IMR-90 (cell line): ENCODE measurements around the gene FNDC3A. TPM values are rescaled to one million over a fixed set of nuclear protein-coding genes. Genes with fewer than 3 reads are reported as not detected.

Experiments
- BHLHE40 ChIP-seq: fragments of 150-350 bp; IDR thresholded peaks from 2 replicates; pipeline ENCODE4 v1.6.1; 2016; ENCODE audit warnings: mild to moderate bottlenecking, low read depth, low read length
- microRNA-seq, 2 experiments: library from miRNA; stranded (forward) in 1 of 2; unstranded in 1 of 2; fragments of 10-50 nt in 1 of 2; fragments of <30 nt in 1 of 2; gene quantifications in 1 of 2; microRNA quantifications in 1 of 2; one replicate each; pipeline versions ENCODE3 to v1.1.0; 2013 to 2020; ENCODE audit not compliant: insufficient read depth in 1 of 2, insufficient read length in 1 of 2, unreplicated experiment in 1 of 2
- polyA plus RNA-seq, 3 experiments: library from polyadenylated mRNA; depleted of rRNA; stranded (reverse); fragments of >200 nt; gene quantifications; 2 replicates each; pipeline ENCODE4 v1.2.3, GENCODE V29; 2012; ENCODE audit warnings: low replicate concordance in 1 of 3
- small RNA-seq, 5 experiments: library from RNA; depleted of rRNA; stranded (forward); fragments of <200 nt; gene quantifications; one replicate each; pipeline ENCODE3, GENCODE V24; 2012
- total RNA-seq: library from RNA; depleted of rRNA; stranded (reverse); fragments of >200 nt; gene quantifications from 2 replicates; pipeline ENCODE4 v1.2.3, GENCODE V29; 2012; rRNA removed

FNDC3A gene
- total and polyA plus RNA-seq, 2 of the 4 experiments (the other 2 are of a cell fraction), result 29.2 to 60.4 TPM

DNA sequence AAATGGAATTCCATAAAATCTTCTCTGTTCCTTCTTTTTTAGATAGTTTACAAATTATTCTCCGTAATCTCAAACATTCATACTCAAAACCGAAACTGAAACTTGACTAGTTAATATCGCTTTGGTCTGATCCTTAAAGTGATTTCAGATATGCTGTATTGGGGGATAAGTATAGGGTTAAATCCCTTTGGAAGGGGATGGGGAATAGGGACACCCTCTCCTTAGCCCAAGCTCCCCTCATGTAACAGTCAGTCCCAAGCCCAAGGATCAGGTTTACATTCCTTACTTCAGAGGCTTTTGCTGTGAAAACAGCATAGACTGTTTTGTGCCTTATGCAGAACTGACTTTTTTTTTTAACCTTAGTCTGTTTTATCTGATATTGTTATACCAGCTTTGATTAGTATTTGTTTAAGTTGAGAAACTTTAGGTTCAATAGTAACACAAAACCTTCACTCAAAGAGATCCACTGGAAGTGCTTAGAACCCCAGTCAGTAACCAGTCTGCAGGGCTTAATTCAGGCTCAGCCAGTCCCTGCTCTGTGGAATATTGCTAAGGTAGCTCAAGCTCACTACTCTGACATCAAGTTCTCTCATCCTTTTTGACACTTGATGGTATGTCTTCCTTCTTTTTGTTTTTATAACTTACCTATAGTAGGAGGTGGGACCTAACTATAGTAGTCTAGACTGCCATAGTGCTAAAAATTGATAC, 282.5 kb downstream of the FNDC3A start (continued):
- no peak for TF ChIP-seq BHLHE40

Small RNA genes within 50 kb of the gene (microRNA-seq; reads per million reads assigned to microRNA genes)
- gene COX7CP1 (ENCODE audit: insufficient read depth, insufficient read length) (not detected), gene RNU6-60P (ENCODE audit: insufficient read depth, insufficient read length) (not detected), gene RNY3P2 (ENCODE audit: insufficient read depth, insufficient read length) (not detected)

Small RNA genes within 50 kb of the gene (small RNA-seq; reads per million reads assigned to genes)
- gene COX7CP1 (0 reads per million in 5 experiments), gene RNU6-60P (0 to 1.8 (median 0.07) reads per million in 5 experiments), gene RNY3P2 (0 to 0.60 (median 0) reads per million in 5 experiments)

Other genes with a start within 250 kb of the FNDC3A start
- gene MLNR, start 244.4 kb downstream of the FNDC3A start, total RNA-seq, result not detected in 2 replicates
- gene MLNR, start 244.4 kb downstream of the FNDC3A start, polyA plus RNA-seq (2012; rRNA removed), result not detected in 2 replicates